Endodermal cell (in vitro differentiated cells): ENCODE measurements around the gene OGFR. TPM values are rescaled to one million over a fixed set of nuclear protein-coding genes. Genes with fewer than 3 reads are reported as not detected.
A peak's percentile ranks its signal among the peaks of the same experiment; 100 is the strongest.

ENCODE experiments used
- DNase-seq: peaks from one replicate; pipeline ENCODE4 v3.0.0-alpha.2; 2017
- H3K27ac ChIP-seq: 2 replicates; pipeline ENCODE4 v1.5.1; 2013; ENCODE audit warnings: mild to moderate bottlenecking, low read depth, low read length, moderate library complexity
- H3K27me3 ChIP-seq: 2 replicates; pipeline ENCODE4 v1.6.1; 2013; ENCODE audit warnings: mild to moderate bottlenecking, low read length, moderate library complexity; ENCODE audit not compliant: insufficient read depth, control insufficient read depth, poor library complexity, severe bottlenecking
- H3K36me3 ChIP-seq: 2 replicates; pipeline ENCODE4 v1.7.0; 2013; ENCODE audit warnings: mild to moderate bottlenecking, low read length, moderate library complexity; ENCODE audit not compliant: control insufficient read depth, insufficient read depth
- H3K4me1 ChIP-seq: one replicate; pipeline ENCODE4 v1.7.0; 2013; ENCODE audit warnings: low read length; ENCODE audit not compliant: control insufficient read depth, insufficient read depth
- H3K4me3 ChIP-seq: 2 replicates; pipeline ENCODE4 v1.5.1; 2013; ENCODE audit warnings: mild to moderate bottlenecking, low read length, moderate library complexity
- H3K9ac ChIP-seq: 2 replicates; pipeline ENCODE4 v1.6.1; 2013; ENCODE audit warnings: mild to moderate bottlenecking, low read length, moderate library complexity; ENCODE audit not compliant: poor library complexity, severe bottlenecking; ENCODE audit errors: extremely low read depth
- H3K9me3 ChIP-seq: 2 replicates; pipeline ENCODE4 v1.6.1; 2013; ENCODE audit warnings: mild to moderate bottlenecking, low read length, moderate library complexity; ENCODE audit not compliant: control insufficient read depth
- H3K27ac Mint-ChIP-seq: 2 replicates; pipeline ENCODE4 v1.8.0; 2020; ENCODE audit warnings: mixed read lengths
- H3K27me3 Mint-ChIP-seq: 2 replicates; pipeline ENCODE4 v1.8.0; 2021; ENCODE audit warnings: mild to moderate bottlenecking, mixed read lengths; ENCODE audit not compliant: insufficient read depth
- H3K36me3 Mint-ChIP-seq: 2 replicates; pipeline ENCODE4 v1.8.0; 2020; ENCODE audit warnings: low read depth, mixed read lengths
- H3K4me1 Mint-ChIP-seq: 2 replicates; pipeline ENCODE4 v1.8.0; 2020; ENCODE audit warnings: mixed read lengths
- H3K4me3 Mint-ChIP-seq: 2 replicates; pipeline ENCODE4 v1.8.0; 2020; ENCODE audit warnings: mild to moderate bottlenecking, moderate library complexity, mixed read lengths
- H3K9me3 Mint-ChIP-seq: 2 replicates; pipeline ENCODE4 v1.8.0; 2020; ENCODE audit warnings: mild to moderate bottlenecking, mixed read lengths
- WGBS, 2 experiments: methylation state at CpG; one replicate each; pipeline versions ENCODE4 v1.1.5 to v1.1.7; 2013; ENCODE audit warnings: missing lambda C conversion rate in 2 of 2, mixed read lengths in 1 of 2; ENCODE audit not compliant: insufficient coverage in 1 of 2, insufficient read length in 1 of 2; 5-methylcytosine and 5-hydroxymethylcytosine counted together
- total RNA-seq, 2 donors: library from RNA; stranded (reverse); fragmentation: NEBNext Ultra II Directional in 1 of 2; extraction: Animal tissue kit (Norgen Biotek cat#: 25700) in 1 of 2; gene quantifications; 2 replicates in 1 of 2; 3 replicates in 1 of 2; pipeline ENCODE4 v1.2.1, GENCODE V29; 2021
- TF ChIP-seq, protein P1 (sequence below): fragments of 200-600 bp; sonication (generic); conservative IDR thresholded peaks from 2 replicates; pipeline ENCODE4 v1.5.0; 2021; ENCODE audit warnings: antibody characterized with exemption, mild to moderate bottlenecking

The OGFR gene
- total RNA-seq, 2 donors from 2014 or later = 28.1 to 28.5 TPM

DNA sequence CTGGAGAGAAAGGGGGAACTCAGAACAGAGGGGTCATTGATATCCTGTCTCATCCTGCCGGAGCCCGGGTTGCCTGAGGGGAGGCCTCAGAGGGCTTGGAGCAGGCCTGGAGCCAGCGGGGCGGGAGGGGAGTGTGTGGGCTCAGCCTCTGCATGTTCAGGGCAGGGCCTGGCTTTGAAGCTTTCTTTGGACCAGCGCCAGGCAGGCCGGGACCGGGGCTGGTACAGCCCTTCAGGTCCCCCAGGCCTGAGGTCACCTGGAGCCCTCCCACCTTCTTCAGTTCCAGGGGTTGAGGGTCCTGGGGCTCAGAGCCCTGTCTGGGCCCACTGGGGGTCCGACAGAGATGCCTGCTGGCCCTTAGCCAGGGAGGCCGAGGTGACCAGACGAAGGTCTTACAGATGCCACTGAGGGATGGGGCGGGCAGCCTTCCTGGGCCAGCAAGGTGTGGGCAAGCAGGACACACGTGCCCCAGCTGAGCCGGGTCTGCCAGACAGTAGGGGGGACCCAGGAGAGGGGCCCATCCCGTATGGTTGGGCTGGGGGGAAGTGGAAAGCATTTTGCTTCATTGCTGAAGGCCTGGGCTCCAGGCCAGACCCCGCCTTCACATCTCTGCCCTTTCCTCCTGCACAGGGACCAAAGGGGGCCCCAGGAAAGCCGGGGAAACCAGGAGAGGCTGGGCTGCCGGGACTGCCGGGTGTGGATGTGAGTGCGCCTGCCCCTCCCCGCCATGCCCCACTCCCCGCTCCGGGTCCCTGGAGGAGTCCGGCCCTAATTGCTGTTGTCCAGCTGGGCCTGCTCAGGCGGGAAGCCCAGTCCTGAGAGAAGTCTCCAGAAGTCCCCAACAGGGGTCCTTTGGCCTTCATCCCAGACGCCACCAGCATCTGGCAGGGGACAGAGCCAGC is 14.2 kb downstream of the OGFR start:
- TF ChIP-seq, protein P1, sequence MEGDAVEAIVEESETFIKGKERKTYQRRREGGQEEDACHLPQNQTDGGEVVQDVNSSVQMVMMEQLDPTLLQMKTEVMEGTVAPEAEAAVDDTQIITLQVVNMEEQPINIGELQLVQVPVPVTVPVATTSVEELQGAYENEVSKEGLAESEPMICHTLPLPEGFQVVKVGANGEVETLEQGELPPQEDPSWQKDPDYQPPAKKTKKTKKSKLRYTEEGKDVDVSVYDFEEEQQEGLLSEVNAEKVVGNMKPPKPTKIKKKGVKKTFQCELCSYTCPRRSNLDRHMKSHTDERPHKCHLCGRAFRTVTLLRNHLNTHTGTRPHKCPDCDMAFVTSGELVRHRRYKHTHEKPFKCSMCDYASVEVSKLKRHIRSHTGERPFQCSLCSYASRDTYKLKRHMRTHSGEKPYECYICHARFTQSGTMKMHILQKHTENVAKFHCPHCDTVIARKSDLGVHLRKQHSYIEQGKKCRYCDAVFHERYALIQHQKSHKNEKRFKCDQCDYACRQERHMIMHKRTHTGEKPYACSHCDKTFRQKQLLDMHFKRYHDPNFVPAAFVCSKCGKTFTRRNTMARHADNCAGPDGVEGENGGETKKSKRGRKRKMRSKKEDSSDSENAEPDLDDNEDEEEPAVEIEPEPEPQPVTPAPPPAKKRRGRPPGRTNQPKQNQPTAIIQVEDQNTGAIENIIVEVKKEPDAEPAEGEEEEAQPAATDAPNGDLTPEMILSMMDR = no peak
- Histone ChIP-seq H3K27ac (no peak overlapping the region), H3K4me1 (peaks cover 6% of the 10 kb centered on the region), H3K36me3 (peaks cover 7% of the 10 kb centered on the region), H3K9ac (no peak overlapping the region), H3K4me3 (no peak overlapping the region), H3K27me3 (no peaks in the 10 kb centered on the region), H3K9me3 (no peaks in the 10 kb centered on the region)
- peaks cover 15% of the 10 kb centered on the region for H3K27me3 Mint-ChIP-seq
- peaks cover 23% of the 10 kb centered on the region for H3K4me1 Mint-ChIP-seq
- 91% methylated on average over 11 to 25 of the region's 25 CpGs for WGBS, 2 experiments
- no peak for DNase-seq
- peaks cover 1% of the 10 kb centered on the region for H3K36me3 Mint-ChIP-seq
- H3K4me3 Mint-ChIP-seq = peak overlapping the region; percentile 46
- H3K27ac Mint-ChIP-seq = no peak overlapping the region
- no peaks in the 10 kb centered on the region for H3K9me3 Mint-ChIP-seq

GRCh38 chr20:62819494-62820174 is 15.0 kb downstream of the OGFR start:
- TF ChIP-seq, protein P1 = no peak
- H3K4me1 Mint-ChIP-seq = peaks cover 23% of the 10 kb centered on the region
- H3K9me3 ChIP-seq = no peaks in the 10 kb centered on the region
- no peaks in the 10 kb centered on the region for H3K9me3 Mint-ChIP-seq
- H3K36me3 Mint-ChIP-seq = peaks cover 1% of the 10 kb centered on the region
- no peak overlapping the region for H3K4me3 Mint-ChIP-seq
- H3K27ac ChIP-seq = no peak overlapping the region
- H3K27ac Mint-ChIP-seq = no peak overlapping the region
- WGBS, 2 experiments = 88 to 90% methylated on average over 11 to 16 of the region's 16 CpGs
- peaks cover 13% of the 10 kb centered on the region for H3K4me1 ChIP-seq
- DNase-seq = no peak
- H3K27me3 ChIP-seq = no peaks in the 10 kb centered on the region
- H3K36me3 ChIP-seq = peaks cover 7% of the 10 kb centered on the region
- H3K9ac ChIP-seq = no peak overlapping the region
- no peak overlapping the region for H3K4me3 ChIP-seq
- peaks cover 15% of the 10 kb centered on the region for H3K27me3 Mint-ChIP-seq

- Histone ChIP-seq H3K9ac (no peak overlapping the region), H3K4me3 (no peak overlapping the region), H3K36me3 (peaks cover 9% of the 10 kb centered on the region), H3K27me3 (no peaks in the 10 kb centered on the region), H3K4me1 (peaks cover 14% of the 10 kb centered on the region), H3K9me3 (no peaks in the 10 kb centered on the region), H3K27ac (no peak overlapping the region)
- Mint-ChIP-seq H3K4me3 (no peak overlapping the region), H3K27ac (no peak overlapping the region), H3K4me1 (peaks cover 18% of the 10 kb centered on the region), H3K36me3 (peaks cover 1% of the 10 kb centered on the region), H3K27me3 (peaks cover 15% of the 10 kb centered on the region), H3K9me3 (no peaks in the 10 kb centered on the region)
- WGBS, 2 experiments = 92% methylated on average over 11 to 23 of the region's 23 CpGs
- TF ChIP-seq, protein P1 = no peak
- no peak for DNase-seq
Measured at GRCh38 chr20:62820208-62820961, 15.8 kb downstream of the OGFR start.
